Globus pallidus (tissue), 1 donor: ENCODE measurements around the gene PRRT3.

Source experiments
- DNase-seq: peaks from one replicate; pipeline ENCODE4 v3.0.0-alpha.2; 2015; ENCODE audit warnings: low spot score

Gene PRRT3

GRCh38 chr3:9951962-9952805 is at the start of gene PRRT3:
TSS of gene PRRT3 (minus strand) at chr3:9952408. CDS start at chr3:9950115, 2,293 bp downstream.
- DNase-seq = no peak

GRCh38 chr3:10000686-10001085 is 48.5 kb upstream of the PRRT3 start:
- DNase-seq = no peak

- DNase-seq = no peak
Measured at GRCh38 chr3:9994086-9994844, 42.1 kb upstream of the PRRT3 start.

- no peak for DNase-seq
Measured at GRCh38 chr3:9986230-9986725, 34.1 kb upstream of the PRRT3 start.

GRCh38 chr3:9980251-9980650 is 28.0 kb upstream of the PRRT3 start:
- DNase-seq = no peak

- no peak for DNase-seq
Measured at GRCh38 chr3:9978710-9979305, 26.6 kb upstream of the PRRT3 start.

- DNase-seq = peak; percentile 29
Measured at GRCh38 chr3:9976721-9977709, 24.8 kb upstream of the PRRT3 start.

GRCh38 chr3:9970020-9970652 is 17.9 kb upstream of the PRRT3 start:
- DNase-seq = no peak

- no peak for DNase-seq
Measured at GRCh38 chr3:9969632-9970019, 17.4 kb upstream of the PRRT3 start.

GRCh38 chr3:9966841-9967240 is 14.6 kb upstream of the PRRT3 start:
- no peak for DNase-seq

- DNase-seq = no peak
Measured at GRCh38 chr3:9965200-9965875, 13.1 kb upstream of the PRRT3 start.

GRCh38 chr3:9957214-9957613 is 5.0 kb upstream of the PRRT3 start:
- DNase-seq = no peak

GRCh38 chr3:9955611-9956352 is 3.6 kb upstream of the PRRT3 start:
- DNase-seq = no peak

- no peak for DNase-seq
Measured at GRCh38 chr3:9955067-9955502, 2.9 kb upstream of the PRRT3 start.

- no peak for DNase-seq
Measured at GRCh38 chr3:9951598-9951961, 628 bp downstream of the PRRT3 start.

GRCh38 chr3:9951126-9951525 is 1.1 kb downstream of the PRRT3 start:
- DNase-seq = no peak

GRCh38 chr3:9949626-9950025 is 2.6 kb downstream of the PRRT3 start:
- DNase-seq = no peak

GRCh38 chr3:9949115-9949514 is 3.1 kb downstream of the PRRT3 start:
- no peak for DNase-seq

- DNase-seq = no peak
Measured at GRCh38 chr3:9948586-9948985, 3.6 kb downstream of the PRRT3 start.
